HG03342 (cell line): ENCODE data around the gene CACNA1H.
"Not testable (repeated sequence)": the region's sequence is repeated elsewhere in the genome, so short reads cannot be mapped to it uniquely, and the experiment has no call there.

ENCODE experiments used
- ATAC-seq: cut with Tn5 transposase; IDR thresholded peaks from one replicate; pipeline ENCODE4 v1.9.1; 2021; ENCODE audit warnings: mild to moderate bottlenecking, moderate library complexity; ENCODE audit not compliant: unreplicated experiment

CACNA1H gene

GRCh38 chr16:1263591-1264344, 110.9 kb downstream of the CACNA1H start:
- ATAC-seq = no peak

- no peak for ATAC-seq
Observed at GRCh38 chr16:1264345-1265089, 111.6 kb downstream of the CACNA1H start.

GRCh38 chr16:1265090-1265630, 112.3 kb downstream of the CACNA1H start:
- no peak for ATAC-seq

- ATAC-seq = no peak
Observed at GRCh38 chr16:1265826-1266225, 112.9 kb downstream of the CACNA1H start.

- ATAC-seq = not testable (repeated sequence)
Observed at GRCh38 chr16:1269418-1269817, 116.5 kb downstream of the CACNA1H start.

GRCh38 chr16:1271380-1271723, 118.4 kb downstream of the CACNA1H start:
- no peak for ATAC-seq
